NCI-H345 treated with DMSO at 0.1 percent for 48 hours (cell line): ENCODE data around the gene ANKRD53.

Experiments
- DNase-seq: peaks from one replicate; lab custom pipeline; 2025; ENCODE audit not compliant: unreplicated experiment; lab: John Stamatoyannopoulos, UW

ANKRD53 gene

GRCh38 chr2:70964133-70964532 is 14.3 kb upstream of the ANKRD53 start:
- no peak for DNase-seq

GRCh38 chr2:70964596-70965386 is 13.6 kb upstream of the ANKRD53 start:
- DNase-seq, result no peak

- DNase-seq, result no peak
Observed at GRCh38 chr2:70965506-70965905, 12.9 kb upstream of the ANKRD53 start.

DNA sequence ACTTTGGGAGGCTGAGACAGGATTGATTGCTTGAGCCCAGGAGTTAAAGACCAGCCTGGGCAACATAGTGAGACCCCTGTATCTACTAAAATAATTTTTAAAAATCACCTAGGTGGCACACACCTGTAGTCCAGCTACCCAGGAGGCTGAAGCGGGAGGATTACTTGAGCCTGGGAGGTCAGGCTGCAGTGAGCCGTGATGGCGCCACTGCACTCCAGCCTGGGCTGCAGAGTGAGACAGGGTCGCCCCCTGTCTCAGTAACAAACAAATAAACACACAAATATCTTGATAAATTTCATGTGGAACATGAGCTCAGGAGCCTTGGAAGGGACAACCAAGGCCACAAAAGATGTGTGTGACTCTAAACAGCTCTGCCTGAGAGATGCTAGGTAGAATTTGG is 11.7 kb upstream of the ANKRD53 start:
- no peak for DNase-seq

DNA sequence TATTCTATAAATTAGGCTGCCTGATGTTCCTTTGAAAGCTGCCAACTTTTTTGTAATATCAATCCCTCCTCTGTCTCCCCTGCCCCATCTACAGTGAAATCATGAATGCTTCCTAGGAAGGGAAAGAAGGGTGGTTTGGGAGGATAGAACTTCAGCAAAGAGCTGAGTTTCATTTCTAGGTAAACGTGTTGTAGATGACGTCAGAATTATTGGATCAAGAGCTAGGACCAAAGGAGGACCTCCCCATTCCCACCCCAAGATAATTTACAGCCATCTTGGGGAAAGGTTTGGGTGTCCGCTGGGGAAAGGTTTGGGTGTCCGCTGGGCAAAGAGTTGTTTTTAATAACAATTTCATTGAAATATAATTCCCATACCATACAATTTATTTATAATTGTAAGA is 11.2 kb upstream of the ANKRD53 start:
- no peak for DNase-seq

- DNase-seq, result no peak
Observed at GRCh38 chr2:70974592-70974991, 3.8 kb upstream of the ANKRD53 start.

- DNase-seq, result no peak
Observed at GRCh38 chr2:70975237-70975636, 3.2 kb upstream of the ANKRD53 start.

GRCh38 chr2:70977605-70978205 is 725 bp upstream of the ANKRD53 start:
- DNase-seq, result peak; percentile 46

GRCh38 chr2:70979180-70979488 is 704 bp downstream of the ANKRD53 start:
- no peak for DNase-seq

- no peak for DNase-seq
Observed at GRCh38 chr2:70979626-70980025, 1.2 kb downstream of the ANKRD53 start.

DNA sequence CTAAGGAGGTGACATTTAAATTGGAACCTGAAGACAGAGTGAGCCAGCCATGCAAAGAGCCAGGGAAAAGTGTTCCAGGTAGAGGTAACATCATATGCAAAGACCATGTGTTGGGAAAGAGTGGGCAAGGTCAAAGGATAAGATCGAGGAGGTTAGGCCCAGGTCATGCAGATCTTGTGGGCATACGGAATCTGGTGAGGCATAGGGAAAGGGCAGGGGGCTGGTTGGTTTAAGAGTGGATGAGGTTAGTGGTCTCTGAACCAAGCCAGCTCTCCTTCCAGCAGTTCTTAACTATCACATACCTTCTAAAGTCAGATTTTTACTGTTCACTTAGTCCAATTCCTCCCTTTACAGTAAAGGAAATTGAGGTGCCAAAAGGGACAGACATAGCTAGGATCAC is 3.0 kb downstream of the ANKRD53 start:
- no peak for DNase-seq

DNA sequence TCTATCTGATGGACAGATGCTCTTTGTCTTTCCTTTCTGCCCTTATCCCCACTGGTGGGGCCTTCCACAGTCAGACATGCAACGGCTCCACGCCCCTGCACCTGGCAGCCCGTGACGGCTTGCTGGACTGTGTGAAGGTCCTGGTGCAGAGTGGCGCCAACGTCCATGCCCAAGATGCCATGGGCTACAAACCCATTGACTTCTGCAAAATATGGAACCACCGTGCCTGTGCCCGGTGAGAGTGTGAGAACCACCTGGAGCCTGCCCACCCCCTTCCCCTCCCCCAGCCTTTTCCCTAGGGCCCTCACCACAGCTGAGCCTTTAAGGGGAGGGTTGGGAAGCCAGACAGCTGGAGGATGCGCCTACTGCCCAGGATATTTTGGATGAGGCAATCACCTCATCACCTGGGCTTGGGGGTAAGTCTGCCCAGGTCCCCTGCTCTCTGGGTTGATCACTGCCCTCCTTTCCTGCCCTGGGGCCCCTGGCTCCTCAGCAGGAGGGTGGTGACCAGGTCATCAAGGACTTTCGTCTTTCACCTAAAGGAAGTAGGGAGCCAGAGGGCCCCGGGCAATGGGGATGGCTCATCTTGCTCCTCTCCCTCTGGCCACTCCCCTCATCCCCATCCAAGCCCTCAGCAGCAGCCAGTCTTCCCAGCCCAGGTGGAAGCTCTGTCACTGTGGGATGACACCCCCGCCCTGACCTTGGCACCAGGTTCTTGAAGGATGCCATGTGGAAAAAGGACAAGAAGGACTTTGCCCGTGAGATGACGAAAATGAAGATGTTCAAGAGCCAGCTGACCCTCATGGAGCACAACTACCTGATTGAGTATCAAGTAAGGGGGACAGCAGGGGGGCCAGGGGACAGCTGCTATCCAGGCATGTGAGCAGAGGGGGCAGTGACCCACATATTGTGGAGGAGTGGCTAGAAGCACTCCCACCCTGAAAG is 3.7 kb downstream of the ANKRD53 start:
- DNase-seq, result no peak

DNA sequence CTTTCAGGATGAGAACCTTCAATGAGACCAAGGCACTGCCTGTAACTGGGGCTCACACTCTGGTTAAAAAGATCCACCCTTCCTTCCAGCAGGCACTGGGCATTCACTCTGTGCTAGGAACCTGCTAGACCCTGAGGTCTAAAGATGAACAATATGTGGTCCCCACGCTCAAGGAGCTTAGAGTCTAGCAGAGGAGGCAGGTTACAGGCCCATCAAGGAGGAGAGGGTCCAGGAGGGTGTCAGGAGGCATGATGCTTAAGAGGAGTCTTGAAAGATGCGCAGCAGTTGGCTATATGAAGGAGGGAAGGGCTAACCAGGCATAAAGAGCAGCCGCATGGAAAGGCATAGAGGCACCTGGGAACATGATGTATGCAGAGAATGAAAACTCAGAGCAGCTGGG is 4.5 kb downstream of the ANKRD53 start:
- no peak for DNase-seq

- DNase-seq, result no peak
Observed at GRCh38 chr2:70983506-70984227, 5.2 kb downstream of the ANKRD53 start.

DNA sequence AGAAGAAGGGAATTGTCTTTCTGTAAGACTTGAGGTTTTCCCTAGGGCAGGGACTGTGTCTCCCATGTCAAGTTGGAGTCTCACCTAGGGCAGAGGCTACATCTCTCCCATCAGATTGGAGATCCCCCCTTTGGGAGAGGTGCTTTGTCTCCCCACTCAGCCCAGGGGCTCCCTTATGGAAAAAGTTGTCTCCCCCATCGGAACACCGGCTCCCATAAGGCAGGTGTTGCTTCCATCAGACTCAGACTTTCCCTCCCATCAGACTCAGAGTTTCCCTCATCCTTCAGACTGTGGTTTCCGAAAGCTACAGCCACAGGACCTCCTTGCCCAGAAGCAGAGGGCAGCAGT is 5.8 kb downstream of the ANKRD53 start:
- no peak for DNase-seq

GRCh38 chr2:70984576-70985282 is 6.3 kb downstream of the ANKRD53 start:
- DNase-seq, result no peak

DNA sequence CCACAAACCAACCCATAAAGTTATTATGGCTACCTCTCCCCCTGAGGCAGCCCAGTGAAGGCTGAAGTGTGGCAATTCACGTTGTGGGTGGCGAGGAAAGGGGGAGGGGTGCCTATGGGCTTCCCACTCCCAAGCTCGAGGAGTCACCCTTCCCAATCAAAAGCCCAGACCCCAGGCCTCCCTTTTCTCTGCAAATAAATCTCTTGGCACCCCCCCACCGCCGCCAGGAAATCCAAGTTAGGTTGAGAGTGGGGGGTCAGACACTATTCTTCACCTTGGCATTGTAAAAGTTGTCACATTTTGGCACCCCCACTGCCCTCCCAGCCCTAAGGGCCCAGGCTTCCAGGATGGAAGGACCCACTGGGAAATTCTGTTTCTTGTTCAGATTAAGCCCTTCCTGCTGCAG is 6.9 kb downstream of the ANKRD53 start:
- DNase-seq, result no peak

DNA sequence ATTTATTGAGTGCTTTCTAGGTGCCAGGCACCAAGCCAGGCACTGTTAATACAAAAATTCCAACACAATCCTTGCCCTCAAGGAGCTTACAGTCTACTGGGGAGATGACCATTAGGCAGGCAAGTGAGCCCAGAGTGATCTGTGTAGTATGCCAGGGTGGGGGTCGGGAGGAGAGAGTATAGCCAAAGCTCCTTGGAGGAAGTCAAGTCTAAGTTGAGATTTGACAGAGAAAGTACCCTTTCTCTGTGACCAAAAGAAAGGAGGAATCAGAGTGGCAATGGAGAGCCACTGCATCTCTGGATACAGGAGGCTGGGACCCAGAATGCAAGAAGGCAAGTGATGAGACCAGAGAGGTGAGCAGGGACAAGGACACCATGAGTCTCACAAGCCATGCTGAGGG is 7.5 kb downstream of the ANKRD53 start:
- no peak for DNase-seq

- no peak for DNase-seq
Observed at GRCh38 chr2:70986499-70987189, 8.2 kb downstream of the ANKRD53 start.

- DNase-seq, result no peak
Observed at GRCh38 chr2:70987386-70987785, 9.0 kb downstream of the ANKRD53 start.
